ENCODE results near the gene IYD.
"Not testable (repeated sequence)": the region's sequence is repeated elsewhere in the genome, so short reads cannot be mapped to it uniquely, and the experiment has no call there.

The IYD gene

DNA sequence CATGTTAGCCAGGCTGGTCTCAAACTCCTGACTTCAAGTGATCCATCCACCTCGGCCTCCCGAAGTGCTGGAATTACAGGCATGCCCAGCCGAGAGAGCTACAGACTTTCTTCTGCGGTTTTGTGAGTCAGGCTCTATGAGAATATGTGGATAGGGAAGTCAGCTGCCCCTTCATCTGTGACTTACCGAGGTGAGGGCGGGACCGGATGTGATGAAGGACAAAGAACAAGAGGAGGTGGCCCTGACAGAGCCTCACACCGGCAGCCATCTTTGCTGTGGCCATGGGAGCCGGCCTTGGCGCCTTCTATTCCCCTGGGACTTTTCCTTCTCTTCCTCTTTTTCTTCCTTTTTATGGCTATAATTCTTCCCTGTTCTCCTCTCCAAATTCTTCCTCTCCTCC, 67.0 kb downstream of the IYD start:
- no peak for DNase-seq

DNA sequence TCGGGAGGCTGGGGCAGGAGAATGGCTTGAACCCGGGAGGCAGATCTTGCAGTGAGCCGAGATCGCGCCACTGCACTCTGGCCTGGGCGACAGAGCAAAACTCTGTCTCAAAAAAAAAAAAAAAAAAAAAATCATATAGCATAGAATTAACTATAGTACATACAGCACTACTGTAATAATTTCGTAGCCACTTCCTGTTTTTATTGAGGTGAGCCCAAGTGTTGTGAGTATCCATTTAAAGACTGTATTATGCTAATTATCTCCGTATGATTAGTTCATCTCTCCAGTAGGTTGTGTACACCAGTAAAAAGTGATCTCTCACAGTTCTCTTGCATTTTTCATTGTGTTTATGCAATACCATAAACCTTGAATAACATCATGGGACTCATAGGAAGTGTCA, 70.6 kb downstream of the IYD start:
- DNase-seq = no peak

DNA sequence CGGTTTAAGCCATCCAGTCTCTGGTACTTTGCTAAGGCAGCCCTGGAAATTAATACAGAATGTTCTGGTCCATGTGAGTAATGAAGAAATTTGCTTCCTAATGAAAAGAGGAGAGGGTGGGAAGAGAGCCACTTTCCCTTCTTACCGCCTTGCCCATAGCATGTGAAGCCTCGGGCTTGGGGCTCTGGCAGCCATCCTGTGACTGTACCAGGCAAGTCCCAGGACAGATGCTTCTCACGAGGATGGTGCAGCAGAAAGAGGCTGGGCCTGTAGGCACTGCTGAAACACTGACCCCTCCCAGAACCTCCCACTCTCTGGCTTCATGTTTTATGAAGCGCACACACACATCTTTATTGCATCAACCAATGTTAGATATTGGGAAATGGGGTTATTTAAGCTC, 74.8 kb downstream of the IYD start:
- no peak for DNase-seq

DNA sequence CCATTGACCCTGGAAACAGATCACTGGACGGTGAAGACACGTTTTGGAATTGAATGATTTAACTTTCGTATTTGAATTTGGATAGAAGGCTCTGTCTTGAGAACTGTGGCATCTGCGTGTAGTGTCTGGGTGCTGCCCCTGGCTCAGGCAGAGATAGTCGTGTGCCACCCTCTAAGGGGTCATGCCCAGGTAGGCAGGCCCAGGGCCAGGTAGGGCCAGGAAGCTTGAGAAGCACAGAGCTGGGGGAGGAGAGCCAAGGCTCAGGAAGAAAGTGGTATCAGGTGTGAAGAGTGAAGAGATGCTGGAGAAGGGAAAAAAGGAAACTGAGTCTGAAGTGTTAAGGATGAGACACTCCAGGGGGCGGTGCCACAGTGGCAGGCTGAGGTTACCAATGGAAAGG, 75.5 kb downstream of the IYD start:
- no peak for DNase-seq

DNA sequence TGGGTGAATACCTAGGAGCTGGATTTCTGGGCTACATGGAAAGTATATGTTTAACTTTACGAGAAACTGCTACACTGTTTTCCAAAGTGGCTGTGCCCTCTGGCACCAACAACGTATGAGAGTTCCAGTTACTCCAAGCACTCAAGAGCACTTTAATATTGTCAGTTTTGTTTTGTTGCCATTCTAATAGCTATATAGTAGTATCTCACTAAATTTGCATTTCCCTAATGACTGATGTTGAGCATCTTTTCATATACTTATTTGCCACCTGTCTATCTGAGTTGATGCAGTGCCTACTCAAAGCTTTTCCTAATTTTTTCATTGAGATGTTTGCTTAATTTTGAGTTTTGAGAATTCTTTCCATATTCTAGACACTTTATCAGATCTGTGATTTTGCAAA, 76.7 kb downstream of the IYD start:
- no peak for DNase-seq

DNA sequence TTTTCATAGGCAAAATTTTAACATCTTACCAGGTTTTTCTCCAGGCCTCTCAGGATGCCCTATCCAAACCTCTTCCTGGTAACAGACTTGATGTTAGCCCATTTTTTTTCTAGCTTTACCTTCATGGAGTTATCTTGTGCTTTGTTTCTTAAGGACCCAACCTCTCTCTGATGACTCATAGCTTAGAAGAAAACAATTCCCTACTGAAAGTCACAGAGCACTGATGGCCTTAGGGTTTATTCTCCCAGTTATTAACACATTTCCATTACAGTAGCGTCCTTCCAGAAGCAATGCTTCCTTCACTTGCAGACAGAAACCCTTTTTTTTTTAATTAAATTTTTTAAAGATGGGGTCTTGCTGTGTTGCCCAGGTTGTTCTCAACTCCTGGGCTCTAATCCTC, 79.4 kb downstream of the IYD start:
- DNase-seq = no peak

DNA sequence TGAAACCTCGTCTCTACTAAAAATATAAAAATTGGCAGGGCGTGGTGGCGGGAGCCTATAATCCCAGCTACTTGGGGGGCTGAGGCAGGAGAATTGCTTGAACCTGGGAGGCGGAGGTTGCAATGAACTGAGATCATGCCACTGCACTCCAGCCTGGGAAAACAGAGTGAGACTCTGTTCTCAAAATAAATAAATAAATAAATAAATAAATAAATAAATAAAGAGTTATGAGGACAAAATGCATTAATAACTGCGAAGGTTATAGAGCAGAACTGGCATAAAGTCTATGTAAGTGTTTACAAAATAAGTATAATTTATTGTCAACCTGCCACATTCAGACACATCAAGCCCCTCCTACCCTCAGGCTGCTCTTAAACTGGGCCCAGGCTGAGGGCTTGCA, 80.2 kb downstream of the IYD start:
- not testable (repeated sequence) for DNase-seq

DNA sequence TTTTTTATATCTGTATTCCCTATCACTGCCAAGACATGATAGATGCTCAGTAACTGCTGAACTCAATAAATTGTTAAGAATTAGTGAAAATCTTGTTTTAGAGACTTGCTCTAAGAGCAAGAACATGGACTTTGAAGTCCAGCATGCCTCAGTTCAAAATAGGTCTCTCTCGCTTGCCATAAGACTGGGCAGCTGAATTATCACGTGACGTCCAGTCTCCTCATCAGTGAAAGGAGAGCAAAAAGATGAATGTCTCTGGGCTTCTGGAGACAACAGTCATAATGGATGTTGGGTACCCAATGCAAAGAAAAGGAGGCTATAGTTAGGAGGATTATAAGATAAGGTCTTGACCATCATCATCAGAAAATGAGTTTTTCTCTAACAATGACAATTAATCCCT, 82.1 kb downstream of the IYD start:
- no peak for DNase-seq

DNA sequence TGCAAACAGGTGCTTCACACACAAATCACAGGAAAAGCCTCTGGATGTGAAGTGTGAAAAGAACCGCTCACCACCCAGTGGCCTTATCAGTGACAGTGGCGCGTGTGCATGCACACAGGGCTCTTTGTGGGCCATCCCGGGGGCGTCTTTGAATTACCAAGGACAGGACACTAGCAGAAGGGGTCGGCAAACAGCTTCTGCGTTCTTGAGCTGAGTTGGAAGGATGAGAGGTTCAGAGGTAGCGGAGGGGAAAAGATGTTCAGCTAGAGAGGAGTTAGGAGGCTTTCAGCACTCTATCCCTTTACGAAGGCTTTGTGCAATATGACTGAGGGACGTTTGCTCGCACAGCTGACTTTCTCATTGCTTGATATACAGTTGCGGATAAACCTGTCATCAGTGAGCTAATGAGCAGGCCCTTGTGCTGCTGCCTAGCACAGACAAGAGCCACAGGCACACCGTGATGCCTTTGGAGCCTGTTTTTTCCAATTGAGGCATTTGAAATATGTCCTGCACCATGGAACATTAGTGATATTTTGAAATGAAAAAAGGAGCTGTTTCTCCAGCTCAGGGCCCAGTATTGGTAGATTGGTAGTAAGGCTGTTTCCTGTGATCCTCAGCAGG, 83.1 kb downstream of the IYD start:
- DNase-seq = no peak

DNA sequence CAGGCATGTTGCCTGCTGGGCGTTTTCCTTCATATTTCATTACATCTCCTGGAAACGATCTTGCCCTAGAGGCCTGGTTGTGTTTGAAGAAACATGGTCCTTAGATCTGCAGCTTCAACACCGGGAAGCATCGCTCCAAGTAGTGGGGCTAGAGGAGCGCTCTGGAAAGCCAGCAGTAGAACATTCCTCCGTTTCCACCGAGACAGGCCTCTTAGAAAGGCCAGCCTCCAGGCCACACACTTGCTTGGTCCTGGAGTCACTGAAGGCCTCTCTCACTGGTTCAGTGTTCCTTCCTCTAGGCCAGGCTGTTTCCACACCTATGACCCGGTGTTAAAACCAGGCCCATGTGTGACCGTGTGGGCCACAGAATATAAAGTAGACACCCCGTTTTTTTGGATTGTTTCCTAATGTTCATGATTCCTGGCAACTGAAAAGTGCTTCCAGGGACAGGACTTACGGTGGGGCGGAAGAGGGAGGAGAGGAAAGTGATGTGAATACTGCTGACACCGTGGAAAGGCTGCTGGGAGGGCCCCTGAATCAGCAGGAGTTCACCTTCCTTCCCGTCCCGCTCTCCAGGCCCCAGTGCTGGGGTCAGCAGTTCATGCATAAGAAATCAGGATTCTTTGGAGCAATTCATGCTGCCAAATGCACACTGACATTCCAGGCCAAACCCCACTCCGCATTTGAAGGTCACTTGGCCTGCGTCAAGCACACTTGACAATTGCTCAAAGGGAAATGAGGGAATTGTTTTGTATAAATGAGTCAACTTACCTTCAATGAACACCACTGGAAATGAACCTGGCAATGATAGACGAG, 83.8 kb downstream of the IYD start:
- DNase-seq = no peak

DNA sequence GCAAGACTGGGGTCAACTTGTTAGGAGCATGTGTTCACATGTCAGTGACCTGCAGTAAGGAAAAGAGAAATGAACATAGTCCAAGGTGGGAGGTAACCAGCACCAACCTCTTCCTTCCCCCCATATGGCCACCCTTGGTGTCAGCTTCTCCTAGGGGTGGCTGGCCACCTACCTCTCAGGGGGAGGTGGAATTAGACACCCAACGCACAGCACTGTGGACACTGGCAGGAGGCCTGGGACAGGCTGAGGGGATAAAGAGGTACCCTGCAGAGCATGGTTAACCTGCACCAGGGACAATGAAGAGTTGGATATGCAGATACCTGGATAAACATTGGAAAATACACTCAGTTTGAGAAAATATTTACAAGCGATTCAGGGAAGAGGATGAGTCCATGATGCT, 84.5 kb downstream of the IYD start:
- no peak for DNase-seq
